Mononuclear cell (primary cell): ENCODE results near the gene ACTN3. TPM values are rescaled to one million over a fixed set of nuclear protein-coding genes. Genes with fewer than 3 reads are reported as not detected.
"Not testable (repeated sequence)": the region's sequence is repeated elsewhere in the genome, so short reads cannot be mapped to it uniquely, and the experiment has no call there.

Source experiments
- H3K27me3 ChIP-seq: 2 replicates; pipeline ENCODE4 v1.6.0; 2011; ENCODE audit warnings: low read length, control low read depth; ENCODE audit not compliant: insufficient read depth
- H3K4me1 ChIP-seq: 2 replicates; pipeline ENCODE4 v1.5.1; 2011; ENCODE audit warnings: mild to moderate bottlenecking, low read length, control low read depth; ENCODE audit not compliant: insufficient read depth
- H3K4me3 ChIP-seq: 2 replicates; pipeline ENCODE4 v1.5.1; 2011; ENCODE audit warnings: mild to moderate bottlenecking, low read length, moderate library complexity
- H3K9me3 ChIP-seq: 2 replicates; pipeline ENCODE4 v1.5.1; 2011; ENCODE audit warnings: low read depth, mild to moderate bottlenecking, control low read depth, low read length
- total RNA-seq: library from RNA; depleted of rRNA; stranded (reverse); fragments of >200 nt; gene quantifications from one replicate; pipeline ENCODE4 v1.2.3, GENCODE V29; 2012

ACTN3 gene
- total RNA-seq, 1 donor: not detected

DNA sequence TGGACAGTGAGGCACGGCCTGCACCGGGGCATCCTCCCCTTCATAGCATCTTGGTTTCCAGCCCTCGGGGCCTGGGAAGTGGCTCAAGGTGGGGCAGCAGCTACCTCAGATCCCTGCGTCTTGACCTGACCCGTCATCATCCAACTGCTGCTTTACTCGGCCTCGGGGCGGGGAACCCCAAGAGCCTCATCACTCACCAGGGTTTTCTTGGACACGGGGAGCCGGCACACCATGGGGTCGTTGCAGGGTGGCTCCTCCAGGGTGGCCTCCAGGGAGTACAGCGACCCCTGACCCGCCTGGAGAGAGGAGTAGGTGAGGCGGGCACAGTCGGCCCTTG, 21.1 kb downstream of the ACTN3 start:
- peak overlapping the region; percentile 45 for H3K4me3 ChIP-seq
- H3K9me3 ChIP-seq: no peaks in the 10 kb centered on the region
- H3K4me1 ChIP-seq: peaks cover 14% of the 10 kb centered on the region
- H3K27me3 ChIP-seq: peaks cover 9% of the 10 kb centered on the region

GRCh38 chr11:66568124-66568916, 21.6 kb downstream of the ACTN3 start, which contains the start of gene CTSF:
Gene CTSF (minus strand): TSS chr11:66568606. CDS start chr11:66568486, 120 bp downstream.
- Histone ChIP-seq H3K4me1 (peaks cover 14% of the 10 kb centered on the region), H3K27me3 (peaks cover 9% of the 10 kb centered on the region), H3K9me3 (no peaks in the 10 kb centered on the region), H3K4me3 (peak within 1 kb of the TSS; percentile 45)

DNA sequence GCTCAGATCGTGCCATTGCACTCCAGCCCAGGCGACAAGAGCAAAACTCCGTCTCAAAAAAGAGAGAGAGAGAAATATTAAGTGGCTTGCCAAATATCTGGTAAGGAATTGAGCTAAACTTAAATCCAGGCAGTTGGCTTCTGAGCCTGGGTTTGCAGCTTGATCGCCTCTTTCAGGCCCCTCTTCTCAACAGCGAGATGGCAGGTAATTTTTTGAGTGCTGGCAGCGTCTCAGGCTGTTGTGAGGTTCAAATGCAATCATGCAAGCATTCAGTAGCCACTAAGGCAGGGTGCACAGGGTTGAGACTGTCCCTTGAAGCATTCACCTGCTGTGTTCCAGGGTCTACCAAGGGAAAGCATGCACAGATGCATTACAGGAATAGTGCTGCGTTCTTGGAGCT, 22.4 kb downstream of the ACTN3 start:
- Histone ChIP-seq H3K9me3 (no peaks in the 10 kb centered on the region), H3K27me3 (peaks cover 9% of the 10 kb centered on the region), H3K4me3 (no peak overlapping the region), H3K4me1 (peaks cover 14% of the 10 kb centered on the region)

DNA sequence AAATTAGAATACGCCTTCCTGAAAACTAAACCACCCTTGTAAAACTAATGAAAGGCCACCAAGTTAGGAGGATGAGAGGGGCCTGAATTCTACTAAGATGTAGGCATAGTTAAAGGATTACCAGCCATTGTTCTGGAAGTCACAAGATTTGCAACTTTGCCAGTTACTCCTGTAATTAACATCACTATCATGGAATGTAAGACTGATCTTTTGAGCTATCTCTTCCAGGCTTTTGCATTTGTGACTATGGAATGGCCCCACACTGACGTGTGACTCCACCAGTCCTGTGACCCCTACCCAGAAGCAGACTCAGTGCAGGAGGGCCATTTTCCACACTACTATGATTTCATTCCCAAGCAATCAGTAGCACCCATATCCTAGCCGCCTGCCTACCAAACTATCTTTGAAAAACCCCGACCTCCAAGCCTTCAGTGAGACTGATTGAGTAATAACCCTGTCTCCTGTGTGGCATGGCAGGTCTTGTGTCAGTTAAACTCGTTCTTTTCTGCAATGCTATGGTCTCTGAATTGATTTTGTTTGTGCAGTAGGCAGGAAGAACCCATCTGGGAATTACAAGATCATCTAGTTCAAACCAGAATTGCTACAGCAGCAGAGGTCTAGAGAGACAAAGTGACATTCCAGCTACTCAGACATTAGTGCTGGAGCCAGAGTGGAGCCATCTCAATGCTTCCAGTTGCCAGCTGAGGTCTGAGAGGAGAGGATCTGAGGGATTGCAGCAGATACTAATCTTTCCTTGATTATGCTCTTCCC, 23.6 kb downstream of the ACTN3 start:
- Histone ChIP-seq H3K9me3 (no peaks in the 10 kb centered on the region), H3K27me3 (peaks cover 9% of the 10 kb centered on the region), H3K4me3 (no peak overlapping the region), H3K4me1 (peaks cover 14% of the 10 kb centered on the region)

- peaks cover 14% of the 10 kb centered on the region for H3K4me1 ChIP-seq
- peaks cover 9% of the 10 kb centered on the region for H3K27me3 ChIP-seq
- no peak overlapping the region for H3K4me3 ChIP-seq
- no peaks in the 10 kb centered on the region for H3K9me3 ChIP-seq
These were observed 24.1 kb downstream of the ACTN3 start for GRCh38 chr11:66570850-66571180.

DNA sequence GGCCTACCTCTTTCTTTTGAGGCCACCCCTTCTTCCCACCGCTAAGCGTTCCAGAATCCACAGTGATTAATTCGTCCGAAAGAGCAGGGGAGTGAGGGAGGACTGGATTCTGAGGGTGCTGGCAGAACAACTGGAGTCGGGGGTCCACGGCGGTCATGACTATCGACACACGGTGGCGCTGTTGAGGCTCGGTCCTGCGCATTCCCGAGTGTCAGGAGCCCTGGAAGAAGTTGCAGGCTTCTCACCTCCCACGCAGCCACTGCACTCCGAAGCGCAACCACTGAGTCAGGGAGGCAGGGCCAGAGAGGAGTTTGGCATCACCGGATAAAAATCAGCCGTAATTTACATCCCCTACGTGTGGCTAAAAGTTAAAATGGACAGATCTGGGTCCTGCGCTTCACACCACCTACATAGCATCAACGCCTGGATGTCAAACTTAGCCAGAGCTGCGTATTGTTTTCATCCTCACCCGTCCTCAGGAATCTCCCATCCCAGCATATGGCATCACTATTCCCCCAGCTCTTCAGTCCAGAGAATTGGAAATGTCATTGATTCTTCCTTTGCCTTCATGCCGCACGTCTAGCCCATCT, 32.4 kb downstream of the ACTN3 start:
- Histone ChIP-seq H3K4me3 (no peak overlapping the region), H3K27me3 (no peaks in the 10 kb centered on the region), H3K9me3 (no peaks in the 10 kb centered on the region), H3K4me1 (peaks cover 6% of the 10 kb centered on the region)

GRCh38 chr11:66580803-66581202, 34.1 kb downstream of the ACTN3 start:
- Histone ChIP-seq H3K4me3 (no peak overlapping the region), H3K9me3 (no peaks in the 10 kb centered on the region), H3K27me3 (no peaks in the 10 kb centered on the region), H3K4me1 (peaks cover 6% of the 10 kb centered on the region)

GRCh38 chr11:66581261-66581660, 34.6 kb downstream of the ACTN3 start:
- no peaks in the 10 kb centered on the region for H3K9me3 ChIP-seq
- no peaks in the 10 kb centered on the region for H3K27me3 ChIP-seq
- peaks cover 6% of the 10 kb centered on the region for H3K4me1 ChIP-seq
- no peak overlapping the region for H3K4me3 ChIP-seq

DNA sequence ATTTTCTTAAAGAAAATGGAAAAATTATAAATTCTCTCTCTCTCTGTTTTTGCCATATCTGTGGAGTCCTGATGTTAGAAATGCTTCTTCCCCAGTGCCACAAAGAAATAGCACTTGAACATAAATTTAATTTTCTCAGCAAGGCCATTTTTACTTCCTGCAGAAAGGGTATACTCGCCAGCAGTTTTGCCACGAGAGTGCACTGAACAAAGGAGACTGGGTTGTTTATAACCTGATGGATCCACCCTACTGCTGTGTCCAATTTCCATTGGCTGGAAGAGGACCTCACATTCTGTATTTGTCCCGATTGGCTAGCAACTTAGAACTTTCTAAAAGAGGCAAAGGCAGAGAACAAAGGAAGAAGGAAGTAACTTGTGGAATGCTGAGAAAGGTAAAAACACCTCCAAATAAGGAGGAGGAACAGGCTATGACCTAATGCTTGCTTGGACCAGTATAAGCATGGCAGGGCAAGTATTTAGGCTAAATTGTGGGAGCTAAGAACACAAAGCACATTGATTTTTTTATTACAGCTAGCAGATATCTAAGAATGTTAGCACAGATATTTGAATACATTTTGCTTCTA, 36.0 kb downstream of the ACTN3 start:
- not testable (repeated sequence) for H3K27me3 ChIP-seq, H3K4me3 ChIP-seq, H3K9me3 ChIP-seq, H3K4me1 ChIP-seq

GRCh38 chr11:66585447-66585846, 38.7 kb downstream of the ACTN3 start:
- not testable (repeated sequence) for H3K4me1 ChIP-seq, H3K9me3 ChIP-seq, H3K4me3 ChIP-seq, H3K27me3 ChIP-seq

- Histone ChIP-seq H3K27me3 (no peaks in the 10 kb centered on the region), H3K4me1 (no peaks in the 10 kb centered on the region), H3K4me3 (no peak overlapping the region), H3K9me3 (no peaks in the 10 kb centered on the region)
These were observed 39.4 kb downstream of the ACTN3 start for GRCh38 chr11:66586136-66586535.

- H3K27me3 ChIP-seq, H3K4me3 ChIP-seq, H3K9me3 ChIP-seq: not testable (repeated sequence)
- peaks cover 18% of the 10 kb centered on the region for H3K4me1 ChIP-seq
These were observed 42.6 kb downstream of the ACTN3 start for GRCh38 chr11:66589315-66589714.

DNA sequence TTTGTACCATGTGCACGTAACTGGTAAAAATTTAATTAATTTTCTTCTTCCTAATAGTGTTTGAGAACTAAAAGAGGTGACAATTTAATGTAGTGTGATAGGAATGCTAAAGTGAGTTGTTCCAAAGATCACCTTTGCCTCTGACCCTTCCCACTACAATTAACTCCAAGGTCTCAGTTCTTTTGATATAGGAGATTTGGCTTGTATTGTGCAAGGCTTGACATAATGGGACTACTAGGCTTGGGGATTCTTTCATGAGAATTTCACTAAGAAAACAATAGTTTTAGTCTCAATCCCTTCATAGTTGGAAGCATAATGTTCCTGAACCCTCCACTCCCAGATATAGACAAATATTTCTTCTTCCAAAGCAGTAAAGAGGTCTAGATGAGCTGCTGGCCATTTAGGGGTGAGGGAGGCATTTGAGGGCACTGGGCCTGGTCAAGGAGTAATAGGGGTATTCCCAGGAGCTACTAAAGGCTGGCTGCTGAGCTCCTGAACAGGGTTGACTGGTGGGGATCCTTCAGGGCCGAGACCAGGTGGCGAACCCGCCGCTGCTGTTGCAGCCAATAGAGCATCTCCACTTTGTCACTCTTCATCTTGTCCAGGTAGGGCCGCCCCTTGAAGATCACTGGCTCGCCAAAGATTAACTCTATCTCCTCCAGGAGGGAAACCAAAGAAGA, 43.4 kb downstream of the ACTN3 start:
- Histone ChIP-seq H3K27me3 (no peaks in the 10 kb centered on the region), H3K4me3 (no peak overlapping the region), H3K4me1 (peaks cover 23% of the 10 kb centered on the region), H3K9me3 (no peaks in the 10 kb centered on the region)

- Histone ChIP-seq H3K4me3 (no peak overlapping the region), H3K27me3 (no peaks in the 10 kb centered on the region), H3K4me1 (peaks cover 23% of the 10 kb centered on the region), H3K9me3 (no peaks in the 10 kb centered on the region)
These were observed 44.5 kb downstream of the ACTN3 start for GRCh38 chr11:66591175-66591574.
